Activated T-cell treated with anti-CD3 and anti-CD28 coated beads for 48 hours (primary cell): ENCODE results near the gene TTLL3.
"Not testable (repeated sequence)": the region's sequence is repeated elsewhere in the genome, so short reads cannot be mapped to it uniquely, and the experiment has no call there.

Experiments
- DNase-seq: peaks from one replicate; pipeline ENCODE4 v3.0.0-alpha.2; 2020; ENCODE audit warnings: low read depth

Gene TTLL3

DNA sequence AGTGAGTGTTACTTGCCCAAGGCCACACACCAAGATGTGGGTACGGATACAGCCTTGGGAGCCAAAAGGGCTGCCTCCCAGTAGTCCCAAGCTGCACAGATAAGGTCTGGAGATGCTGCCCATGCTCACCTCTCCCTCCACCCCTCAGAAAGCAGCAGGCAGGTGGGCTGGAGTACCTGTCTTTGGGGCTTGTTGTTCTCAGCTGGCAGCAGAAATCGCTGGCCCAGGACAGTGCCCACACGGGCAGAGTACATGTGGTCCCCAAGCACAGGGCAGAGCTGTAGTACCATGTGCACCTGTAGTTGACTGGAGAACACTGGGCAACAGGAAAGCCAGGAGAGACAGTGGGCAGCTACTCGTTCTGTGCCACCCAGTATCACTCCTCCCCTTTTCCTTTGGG lies 28.8 kb downstream of the TTLL3 start:
- no peak for DNase-seq

DNA sequence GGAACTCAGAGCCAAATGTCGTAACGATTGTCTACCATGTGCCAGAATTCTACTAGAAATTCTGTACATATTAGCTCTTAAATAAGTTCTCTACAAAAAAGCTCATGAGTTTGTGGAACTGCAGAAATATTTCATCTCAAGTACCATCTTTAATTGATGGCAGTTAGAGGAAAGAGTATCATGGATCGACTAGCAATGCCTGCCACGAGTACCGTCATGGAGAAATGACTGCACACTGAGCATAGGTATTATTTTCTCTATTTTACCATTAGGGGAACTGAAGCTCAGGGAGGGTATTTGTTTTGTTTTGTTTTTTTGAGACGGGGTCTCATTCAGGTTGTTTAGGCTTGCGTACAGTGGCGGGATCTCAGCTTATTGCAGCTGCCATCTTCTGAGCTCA lies 31.0 kb downstream of the TTLL3 start:
- no peak for DNase-seq

DNA sequence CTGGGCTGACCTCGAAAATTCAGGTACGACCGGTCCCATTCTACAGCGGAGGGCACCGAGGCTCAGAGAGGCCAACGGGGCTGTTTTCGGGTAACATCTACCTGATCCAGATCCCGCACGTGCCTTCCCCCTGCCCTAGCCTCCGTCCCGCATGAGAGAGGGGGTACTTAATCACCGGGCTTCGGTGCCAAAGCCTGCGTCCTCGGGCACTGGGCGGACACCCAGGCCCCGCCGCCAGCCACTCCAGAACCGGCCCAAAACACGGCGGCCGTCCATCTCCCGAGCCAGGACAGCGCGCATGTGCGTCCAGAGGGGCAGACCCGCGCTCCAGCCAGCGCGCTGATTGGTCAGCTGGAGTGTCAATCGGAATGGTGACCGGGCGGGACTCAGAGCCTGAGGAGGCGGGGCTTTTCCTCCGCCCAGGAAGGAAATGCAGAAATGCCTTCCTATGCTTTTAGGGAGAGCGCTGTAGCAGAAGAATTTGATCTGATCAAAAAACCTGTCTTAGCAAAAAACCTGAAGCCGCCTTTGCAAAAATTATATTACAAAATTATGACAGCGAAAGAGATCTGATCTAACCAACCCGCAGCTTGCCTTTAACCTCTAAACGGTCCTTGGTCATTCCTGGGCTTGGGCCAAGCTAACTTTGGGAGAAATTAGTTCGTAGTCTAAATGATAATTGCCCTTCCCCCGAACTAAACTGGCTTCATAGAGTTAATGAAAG lies 33.8 kb downstream of the TTLL3 start, which contains the start of gene RPUSD3:
Gene RPUSD3, minus strand, starts transcription at position 294 of the 724 bp plus-strand sequence. Its CDS starts 18 bp downstream, at position 276.
- peak; percentile 95 for DNase-seq

DNA sequence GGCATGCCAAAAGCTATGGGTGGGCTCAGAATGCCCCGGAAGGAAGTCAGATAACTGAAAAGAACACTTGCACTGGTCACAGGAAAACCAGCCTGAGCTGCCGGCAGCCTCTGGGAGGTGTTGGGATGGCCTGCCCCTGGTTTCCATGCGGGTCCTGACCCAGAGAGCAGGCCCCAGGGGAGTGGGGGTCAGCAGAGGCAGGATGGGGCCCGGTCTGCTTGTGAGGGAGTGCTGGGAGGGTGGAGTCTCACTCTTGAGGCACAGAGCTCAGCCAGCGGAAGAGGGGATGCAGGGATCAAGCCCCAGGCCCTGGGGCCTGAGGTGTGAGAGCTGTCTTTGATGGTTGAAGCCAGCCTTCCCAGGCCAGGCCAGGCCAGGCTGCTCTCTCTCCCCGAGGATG lies 36.2 kb downstream of the TTLL3 start:
- DNase-seq = no peak

DNA sequence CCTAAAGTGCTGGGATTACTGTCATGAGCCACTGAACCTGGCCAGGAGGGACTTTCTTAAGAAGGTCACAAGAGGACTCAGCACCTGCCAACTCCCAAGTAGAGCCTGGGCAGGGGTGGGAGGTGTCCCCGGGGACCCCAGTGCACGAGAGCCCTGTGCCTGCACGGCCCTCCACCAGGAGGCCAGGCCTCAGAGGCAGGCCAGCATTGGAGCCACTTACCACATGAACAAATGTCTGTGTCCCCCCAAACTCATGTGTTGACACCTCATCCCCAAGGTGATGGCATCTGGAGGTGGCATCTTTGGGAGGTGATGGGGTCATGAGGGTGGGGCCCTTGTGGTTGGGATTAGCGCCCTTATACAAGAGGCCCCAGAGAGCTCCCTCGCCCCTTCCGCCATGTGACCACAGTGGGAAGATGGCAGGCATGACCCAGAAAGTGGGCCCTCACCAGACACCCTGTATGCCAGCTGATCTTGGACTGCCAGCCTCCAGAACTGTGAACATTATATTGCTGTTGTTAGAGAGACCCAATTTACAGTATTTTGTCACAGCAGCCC lies 36.9 kb downstream of the TTLL3 start:
- DNase-seq = no peak

DNA sequence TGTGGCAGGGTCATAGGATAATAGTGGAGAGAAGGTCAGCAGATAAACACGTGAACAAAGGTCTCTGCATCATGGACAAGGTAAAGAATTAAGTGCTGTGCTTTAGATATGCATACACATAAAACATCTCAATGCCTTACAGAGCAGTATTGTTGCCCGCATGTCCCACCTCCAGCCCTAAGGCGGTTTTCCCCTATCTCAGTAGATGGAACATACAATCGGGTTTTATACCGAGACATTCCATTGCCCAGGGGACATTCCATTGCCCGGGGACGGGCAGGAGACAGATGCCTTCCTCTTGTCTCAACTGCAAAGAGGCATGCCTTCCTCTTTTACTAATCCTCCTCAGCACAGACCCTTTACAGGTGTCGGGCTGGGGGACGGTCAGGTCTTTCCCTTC lies 37.8 kb downstream of the TTLL3 start:
- DNase-seq = not testable (repeated sequence)

DNA sequence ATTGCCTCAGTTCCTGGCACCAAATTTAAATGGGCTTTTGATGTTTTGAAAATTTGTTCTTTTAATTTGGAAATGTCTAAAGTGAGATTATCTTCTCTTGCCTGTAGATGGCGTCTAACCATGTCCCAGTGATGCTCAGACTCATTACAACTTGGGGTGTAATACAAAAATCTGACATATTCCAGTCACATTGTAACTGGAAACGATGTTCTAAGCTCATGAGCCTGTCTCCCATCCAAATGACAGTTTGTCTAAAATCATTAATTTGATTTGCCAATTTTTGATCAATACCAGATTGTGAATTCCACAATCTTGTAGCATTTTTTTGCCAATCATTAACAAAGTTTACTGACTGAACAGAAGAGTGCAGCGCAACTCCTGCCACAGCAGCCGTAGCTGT lies 38.8 kb downstream of the TTLL3 start:
- DNase-seq = not testable (repeated sequence)

DNA sequence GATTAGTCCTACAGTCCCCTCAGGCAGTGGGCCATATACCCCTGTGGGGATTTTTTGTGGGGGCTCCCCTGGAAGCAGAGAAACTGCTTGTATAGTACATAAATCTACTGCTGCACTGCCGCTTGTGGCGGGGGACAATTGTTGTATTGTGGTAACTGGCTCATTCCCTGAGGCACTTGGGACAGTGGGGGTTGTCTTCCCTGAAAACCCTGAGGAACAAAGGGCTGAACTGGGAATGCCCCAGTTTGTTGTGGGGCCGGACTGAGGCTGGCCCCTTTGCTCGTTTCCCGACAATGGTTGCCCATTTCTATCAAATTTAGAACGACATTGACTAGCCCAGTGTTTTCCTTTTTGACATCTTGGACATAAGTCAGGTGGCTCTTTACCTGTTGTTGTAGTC lies 41.3 kb downstream of the TTLL3 start:
- not testable (repeated sequence) for DNase-seq

DNA sequence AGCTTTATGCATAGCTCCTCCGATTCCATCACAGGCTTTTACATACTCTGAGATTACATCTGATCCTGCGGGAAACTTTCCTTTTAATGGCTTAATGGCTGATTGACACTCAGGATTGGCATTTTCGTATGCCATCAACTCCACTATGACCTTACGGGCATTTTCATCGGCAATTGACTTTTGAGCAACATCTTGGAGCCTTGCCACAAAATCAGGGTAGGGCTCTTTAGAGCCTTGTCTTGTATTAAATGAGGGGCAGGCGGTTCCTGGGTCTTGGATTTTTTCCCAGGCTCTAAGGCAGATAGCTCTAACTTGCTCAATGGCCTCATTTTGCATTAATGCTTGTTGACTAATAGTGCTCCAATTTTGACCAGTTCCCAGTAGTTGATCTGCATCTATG lies 41.9 kb downstream of the TTLL3 start:
- DNase-seq = not testable (repeated sequence)

DNA sequence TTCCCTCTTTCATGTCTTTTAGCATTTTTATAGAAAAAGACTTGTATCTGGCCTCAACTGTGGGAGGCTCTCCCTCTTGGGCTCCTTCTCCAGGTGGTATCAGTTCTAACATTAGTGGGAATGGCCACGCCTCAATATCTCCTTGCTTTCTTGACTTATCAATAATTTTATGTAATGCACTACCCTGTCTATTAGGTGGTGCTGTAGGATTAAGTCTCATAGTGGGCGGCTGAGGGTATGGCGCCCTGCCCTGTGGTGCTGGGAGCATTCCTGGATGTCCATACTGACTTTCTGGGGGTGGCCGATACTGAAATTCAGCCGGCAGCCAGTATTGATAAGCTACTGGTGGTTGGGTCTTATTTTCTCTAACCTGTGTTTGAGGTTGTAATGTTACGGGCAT lies 42.5 kb downstream of the TTLL3 start:
- no peak for DNase-seq

DNA sequence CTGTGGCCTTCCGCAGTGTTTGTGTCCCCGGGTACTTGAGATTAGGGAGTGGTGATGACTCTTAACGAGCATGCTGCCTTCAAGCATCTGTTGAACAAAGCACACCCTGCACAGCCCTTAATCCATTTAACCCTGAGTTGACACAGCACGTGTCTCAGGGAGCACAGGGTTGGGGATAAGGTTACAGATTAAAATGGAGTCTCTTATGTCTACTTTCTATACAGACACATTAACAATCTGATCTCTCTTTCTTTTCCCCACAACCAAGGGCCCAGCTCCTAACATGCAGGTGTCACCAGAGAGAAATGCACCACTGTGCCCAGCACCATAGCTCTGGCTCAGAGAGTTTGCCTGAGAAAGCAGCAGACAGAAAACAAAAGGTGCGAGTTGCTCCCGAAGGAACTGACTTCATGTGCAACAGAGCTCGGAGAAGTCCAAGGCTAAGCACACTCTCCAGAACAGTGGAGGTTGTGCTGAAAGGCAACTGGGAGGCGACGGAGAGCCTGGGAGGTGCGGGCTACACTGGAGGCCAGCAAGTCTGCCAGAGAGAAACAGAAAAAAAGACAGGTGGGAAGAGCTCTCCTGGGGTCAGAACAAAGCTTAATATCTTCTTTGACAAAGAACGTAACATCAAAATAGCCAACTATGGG lies 44.4 kb downstream of the TTLL3 start:
- DNase-seq = not testable (repeated sequence)

DNA sequence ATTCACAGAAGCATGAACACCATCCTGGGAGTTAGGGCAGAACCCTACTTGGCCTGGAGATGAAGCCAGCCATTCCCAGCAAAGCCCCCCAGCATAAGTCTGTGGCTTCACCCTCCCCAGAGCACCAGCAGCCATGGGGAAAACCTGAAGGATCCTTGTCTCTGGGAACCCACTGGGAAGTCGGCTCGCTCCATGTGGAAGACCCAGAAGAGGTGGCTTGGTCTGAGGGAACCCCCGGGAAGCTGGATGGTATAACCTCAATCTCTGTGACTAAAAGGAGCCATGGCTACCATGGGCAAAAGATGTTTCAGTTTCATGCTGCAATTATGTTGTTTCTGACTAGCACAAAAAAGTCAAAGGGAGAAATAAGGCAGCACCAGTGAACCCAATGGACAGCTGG lies 45.5 kb downstream of the TTLL3 start:
- no peak for DNase-seq

DNA sequence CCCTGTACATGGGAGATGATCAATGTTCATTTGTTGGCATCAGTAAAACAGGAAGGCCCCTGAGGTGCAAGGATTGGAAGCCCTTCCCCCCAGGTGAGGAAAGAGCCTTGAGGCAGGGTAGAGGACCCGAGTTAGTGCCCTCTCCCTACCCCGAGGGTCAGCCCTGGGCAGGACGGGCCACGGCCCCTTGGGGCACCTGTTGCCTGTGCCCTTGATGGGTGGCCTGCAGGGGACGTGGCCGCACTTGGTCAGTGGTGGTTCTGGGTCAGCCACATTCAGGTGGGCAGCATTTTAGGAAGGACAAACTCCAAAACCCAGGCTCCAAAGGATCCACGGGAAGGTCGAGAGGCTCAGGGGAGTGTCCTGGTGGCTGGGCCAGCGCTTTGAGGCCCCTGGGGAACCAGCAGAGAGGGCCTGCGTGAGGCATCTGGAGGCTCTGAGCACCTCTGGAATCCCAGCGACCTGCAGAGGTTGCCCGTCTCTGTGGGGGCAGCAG lies 49.5 kb downstream of the TTLL3 start:
- DNase-seq = no peak

DNA sequence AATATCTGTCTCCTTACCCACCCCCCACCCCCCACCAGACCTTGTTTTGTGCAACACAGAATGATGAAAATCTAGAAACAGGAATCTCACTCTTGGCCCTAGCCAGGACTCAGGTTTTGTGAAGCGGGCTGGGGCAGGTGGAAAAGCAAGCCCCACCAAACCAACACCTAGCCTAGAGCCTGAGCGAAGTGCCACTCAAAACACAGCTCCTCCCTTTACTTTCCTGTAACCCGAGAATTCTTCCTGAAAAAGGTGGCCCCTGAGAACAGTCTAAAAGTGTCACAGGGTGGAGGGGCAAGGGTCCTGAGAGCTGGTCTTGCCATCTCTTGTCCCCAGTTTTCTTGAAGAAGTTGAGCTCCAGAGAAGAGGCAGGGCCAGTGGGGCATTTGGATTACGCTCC lies 51.1 kb downstream of the TTLL3 start:
- no peak for DNase-seq

DNA sequence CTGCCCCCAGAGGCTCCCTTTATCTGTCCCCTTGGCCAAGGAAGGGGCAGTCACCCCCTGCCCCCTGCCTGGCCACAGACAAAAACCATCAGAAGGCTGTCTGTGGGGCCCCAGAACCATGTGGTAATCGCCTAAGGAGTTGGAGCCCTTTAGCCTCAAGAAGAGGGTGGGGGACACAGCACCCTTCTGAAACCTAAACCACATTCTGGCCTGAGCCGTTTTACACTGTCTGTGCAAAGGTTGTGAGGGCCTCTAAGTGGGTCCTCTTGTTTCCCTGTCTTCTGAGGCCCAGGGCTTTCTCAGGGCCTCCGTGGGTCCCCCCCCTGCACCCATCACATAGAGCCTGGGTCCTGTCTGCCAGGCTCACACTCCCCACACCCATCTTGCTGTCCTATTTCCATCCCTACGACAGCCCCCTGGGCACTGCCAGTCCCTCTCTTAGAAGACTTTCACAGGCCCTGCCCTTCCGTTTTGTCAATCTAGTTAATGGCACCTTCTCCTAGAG lies 51.6 kb downstream of the TTLL3 start:
- no peak for DNase-seq

DNA sequence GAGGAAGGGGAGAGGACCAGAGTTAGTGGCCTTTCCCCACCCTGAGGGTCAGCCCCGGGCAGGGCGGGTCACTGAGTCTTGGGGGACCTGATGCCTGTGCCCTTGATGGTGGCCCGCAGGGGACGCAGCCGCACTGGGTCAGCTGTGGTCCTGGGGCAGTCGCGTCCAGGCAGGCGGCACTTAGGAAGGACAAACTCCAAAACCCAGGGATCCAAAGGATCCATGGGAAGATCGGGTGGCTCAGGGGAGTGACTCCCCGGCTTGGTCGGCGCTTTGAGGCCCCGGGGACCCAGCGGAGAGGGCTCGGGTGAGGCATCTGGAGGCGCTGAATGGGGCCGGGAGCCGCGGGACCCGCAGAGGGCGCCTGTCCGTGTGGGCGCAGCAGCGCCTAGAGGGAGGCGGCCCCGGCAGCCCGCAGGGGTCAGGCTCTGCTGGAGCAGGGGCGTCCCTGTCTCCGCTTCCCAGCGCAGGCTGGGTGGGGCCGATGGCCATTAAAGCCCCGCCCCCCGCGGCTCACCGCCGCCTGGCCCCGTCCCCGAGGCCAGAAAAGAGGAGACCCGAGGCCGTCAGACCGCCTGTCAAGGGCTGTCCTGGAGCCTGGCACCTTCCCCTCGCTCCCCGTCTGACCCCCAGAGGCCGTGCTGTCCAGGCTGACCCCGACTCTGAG lies 52.5 kb downstream of the TTLL3 start:
- DNase-seq = peak; percentile 29

DNA sequence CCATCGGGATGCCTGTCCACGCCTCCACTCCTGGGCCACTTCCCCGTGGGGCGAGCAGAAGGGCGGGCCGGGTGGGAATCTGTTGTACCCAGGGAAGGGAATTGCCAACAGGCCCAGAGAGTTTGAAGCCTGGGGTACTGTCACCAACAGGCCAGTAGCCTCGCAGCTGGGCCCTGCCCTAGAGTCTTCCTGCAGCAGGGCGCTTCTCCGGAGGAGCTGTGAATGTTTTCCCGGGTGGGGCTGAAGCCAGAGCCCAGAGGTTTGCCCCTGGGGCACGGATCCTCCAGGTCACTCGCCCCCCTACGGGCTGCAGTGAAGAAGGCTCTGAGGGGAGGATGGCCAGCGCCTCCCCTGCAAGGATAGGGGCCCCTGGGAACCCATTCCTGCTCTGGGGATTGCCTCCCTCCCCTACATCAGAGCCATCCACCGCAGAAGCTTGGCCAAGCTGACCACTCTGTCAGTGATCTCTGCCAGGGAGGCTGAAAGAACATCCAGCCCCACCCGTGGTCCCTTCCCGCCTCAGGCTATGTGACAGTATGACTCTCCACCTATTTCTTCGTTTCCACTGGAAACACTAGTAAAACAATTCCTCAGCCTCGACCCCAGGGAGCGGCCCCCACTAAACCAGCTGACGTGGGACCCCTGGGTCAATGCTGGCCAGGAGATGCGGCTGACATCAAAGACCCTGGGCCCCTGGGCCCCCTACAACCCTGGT lies 53.2 kb downstream of the TTLL3 start:
- DNase-seq = no peak

DNA sequence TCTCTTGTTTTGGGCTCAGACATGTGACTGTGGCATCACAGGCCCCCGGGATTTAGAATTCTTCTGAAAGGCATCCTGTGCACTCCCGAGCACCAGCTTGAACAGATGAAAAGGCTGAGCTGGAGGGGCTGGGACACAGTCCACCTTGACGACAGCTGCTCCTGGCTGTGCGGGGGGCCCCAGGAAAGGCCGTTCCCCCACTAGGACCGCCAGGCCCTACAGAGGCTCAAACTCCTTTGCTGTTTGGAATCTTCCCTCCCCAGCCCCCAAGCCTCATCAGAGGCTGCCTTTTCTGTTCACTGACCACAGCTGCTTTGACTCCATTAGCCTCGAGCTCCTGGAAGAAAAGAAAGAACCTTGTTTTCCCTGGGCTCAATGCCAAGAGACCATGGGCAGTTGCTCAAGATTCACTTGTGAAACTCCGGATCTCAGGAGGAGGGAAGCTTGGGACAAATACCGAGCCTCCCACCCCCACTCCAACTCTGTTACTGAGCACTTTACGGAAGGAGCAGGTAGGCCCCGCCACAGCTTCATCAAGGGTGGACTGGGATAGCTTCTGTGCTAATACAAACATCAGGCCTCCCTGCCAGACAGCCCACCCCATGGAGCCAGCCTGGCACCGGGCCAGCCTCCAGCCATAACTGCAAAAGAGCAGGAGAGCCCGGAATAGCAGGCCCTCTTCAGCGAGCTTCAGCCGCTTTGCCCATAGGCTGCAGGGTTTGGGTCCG lies 54.3 kb downstream of the TTLL3 start:
- DNase-seq = no peak

DNA sequence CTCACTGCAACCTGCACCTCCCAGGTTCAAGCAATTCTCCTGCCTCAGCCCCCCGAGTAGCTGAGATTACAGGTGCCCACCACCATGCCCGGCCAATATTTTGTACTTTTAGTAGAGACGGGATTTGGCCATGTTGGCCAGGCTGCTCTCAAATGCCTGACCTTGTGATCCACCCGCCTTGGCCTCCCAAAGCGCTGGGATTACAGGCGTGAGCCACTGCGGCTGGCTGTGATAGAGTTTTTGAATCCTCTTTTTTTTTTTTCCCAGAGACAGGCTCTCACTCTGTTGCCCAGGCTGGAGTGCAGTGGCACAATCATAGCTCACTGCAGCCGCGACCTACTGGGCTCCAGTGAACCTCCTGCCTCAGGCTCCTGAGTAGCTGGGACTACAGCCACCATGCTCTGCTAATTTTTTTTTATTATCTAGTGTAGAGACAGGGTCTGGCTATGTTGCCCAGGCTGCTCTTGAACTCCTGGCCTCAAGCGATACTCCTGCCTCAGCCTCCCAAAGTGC lies 55.1 kb downstream of the TTLL3 start:
- DNase-seq = not testable (repeated sequence)

DNA sequence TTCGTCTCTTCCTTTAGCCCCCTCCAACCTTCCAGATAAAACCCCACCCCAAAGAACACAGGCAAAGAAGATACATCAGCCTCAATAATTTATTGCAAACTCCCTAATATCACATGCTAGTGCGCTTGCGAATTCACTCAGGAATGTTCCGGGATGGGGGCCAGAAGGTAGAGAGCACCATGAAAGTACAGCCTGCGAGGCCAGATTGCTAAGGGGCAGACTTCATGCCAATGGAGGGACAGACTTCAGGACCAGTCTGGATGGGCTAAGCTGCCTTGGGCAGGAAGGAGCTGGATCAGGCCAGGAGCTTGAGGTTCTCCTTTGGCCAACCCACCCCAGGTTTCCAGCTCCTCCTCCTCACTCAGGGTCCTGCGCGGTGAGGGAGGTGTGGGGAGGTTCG lies 56.6 kb downstream of the TTLL3 start:
- no peak for DNase-seq

DNA sequence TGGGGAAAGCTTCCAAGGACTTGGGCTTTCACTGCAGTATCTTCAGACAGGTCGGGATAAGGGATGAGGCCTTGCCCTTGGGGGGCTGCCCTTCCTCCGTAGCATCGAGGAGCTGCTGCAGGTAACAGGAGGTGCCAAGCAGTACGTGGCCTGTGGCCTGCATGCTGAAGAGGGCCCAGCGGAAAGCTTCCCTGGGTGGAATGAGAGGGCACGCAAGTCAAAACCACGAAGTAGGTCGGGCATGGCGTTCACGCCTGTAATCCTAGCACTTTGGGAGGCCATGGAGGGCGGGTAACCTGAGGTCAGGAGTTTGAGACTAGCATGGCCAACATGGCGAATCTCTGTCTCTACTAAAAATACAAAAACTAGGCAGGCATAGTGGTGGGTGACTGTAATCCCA lies 57.0 kb downstream of the TTLL3 start:
- DNase-seq = no peak
